HepG2 (cell line): ENCODE data around the gene TPX2. TPM values are rescaled to one million over a fixed set of nuclear protein-coding genes. Genes with fewer than 3 reads are reported as not detected.
A peak's percentile ranks its signal among the peaks of the same experiment; 100 is the strongest.

Experiments
- MIER2 ChIP-seq: IDR thresholded peaks from 2 replicates; pipeline ENCODE4 v1.6.1; 2016; ENCODE audit warnings: missing biosample characterization, missing genetic modification reagents
- SIN3B ChIP-seq: fragments of 150-350 bp; IDR thresholded peaks from 2 replicates; pipeline ENCODE4 v1.6.1; 2014; ENCODE audit warnings: low read length
- YEATS4 ChIP-seq: sonication (generic); formaldehyde crosslinking; IDR thresholded peaks from 2 replicates; pipeline ENCODE4 v1.4.0; 2020; ENCODE audit warnings: missing genetic modification reagents, borderline replicate concordance
- ZNF256 ChIP-seq: sonication (generic); formaldehyde crosslinking; conservative IDR thresholded peaks from 2 replicates; pipeline ENCODE4 v1.4.0; 2020; ENCODE audit warnings: missing genetic modification reagents
- ZNF678 ChIP-seq: sonication (generic); formaldehyde crosslinking; IDR thresholded peaks from 2 replicates; pipeline ENCODE4 v1.4.0; 2020; ENCODE audit warnings: mild to moderate bottlenecking, missing genetic modification reagents
- polyA plus RNA-seq, 8 experiments: library from polyadenylated mRNA; depleted of rRNA in 3 of 8; stranded (reverse) in 7 of 8; unstranded in 1 of 8; fragments of >200 nt; fragmentation: Illumina TruSeq in 4 of 8; extraction: Trizol in 4 of 8; gene quantifications; 2 replicates each; pipeline versions ENCODE4 v1.2.1 to v1.2.3, GENCODE V29; 2011 to 2016; ENCODE audit warnings: low read depth in 4 of 8, missing spikeins in 1 of 8, mixed read lengths in 1 of 8; ENCODE audit not compliant: insufficient read depth in 1 of 8
- total RNA-seq, 5 experiments: library from RNA; depleted of rRNA; stranded (reverse); fragments of >200 nt; fragmentation: Illumina TruSeq; extraction: Trizol; gene quantifications; 2 replicates each; pipeline ENCODE4 v1.2.3, GENCODE V29; 2016; ENCODE audit warnings: low read depth in 1 of 5
- TF ChIP-seq, protein P1 (sequence below): IDR thresholded peaks from 2 replicates; pipeline ENCODE4 v1.6.1; 2012; ENCODE audit warnings: inconsistent platforms
- TF ChIP-seq, protein P2 (sequence below): sonication (generic); formaldehyde crosslinking; IDR thresholded peaks from 2 replicates; pipeline ENCODE4 v1.4.0; 2020; ENCODE audit warnings: mild to moderate bottlenecking, missing genetic modification reagents

Gene TPX2
- total and polyA plus RNA-seq, 2 of the 13 experiments (the other 11 are each of a cell fraction or from before 2014, with no cell fraction given) = 34.3 to 124 TPM

DNA sequence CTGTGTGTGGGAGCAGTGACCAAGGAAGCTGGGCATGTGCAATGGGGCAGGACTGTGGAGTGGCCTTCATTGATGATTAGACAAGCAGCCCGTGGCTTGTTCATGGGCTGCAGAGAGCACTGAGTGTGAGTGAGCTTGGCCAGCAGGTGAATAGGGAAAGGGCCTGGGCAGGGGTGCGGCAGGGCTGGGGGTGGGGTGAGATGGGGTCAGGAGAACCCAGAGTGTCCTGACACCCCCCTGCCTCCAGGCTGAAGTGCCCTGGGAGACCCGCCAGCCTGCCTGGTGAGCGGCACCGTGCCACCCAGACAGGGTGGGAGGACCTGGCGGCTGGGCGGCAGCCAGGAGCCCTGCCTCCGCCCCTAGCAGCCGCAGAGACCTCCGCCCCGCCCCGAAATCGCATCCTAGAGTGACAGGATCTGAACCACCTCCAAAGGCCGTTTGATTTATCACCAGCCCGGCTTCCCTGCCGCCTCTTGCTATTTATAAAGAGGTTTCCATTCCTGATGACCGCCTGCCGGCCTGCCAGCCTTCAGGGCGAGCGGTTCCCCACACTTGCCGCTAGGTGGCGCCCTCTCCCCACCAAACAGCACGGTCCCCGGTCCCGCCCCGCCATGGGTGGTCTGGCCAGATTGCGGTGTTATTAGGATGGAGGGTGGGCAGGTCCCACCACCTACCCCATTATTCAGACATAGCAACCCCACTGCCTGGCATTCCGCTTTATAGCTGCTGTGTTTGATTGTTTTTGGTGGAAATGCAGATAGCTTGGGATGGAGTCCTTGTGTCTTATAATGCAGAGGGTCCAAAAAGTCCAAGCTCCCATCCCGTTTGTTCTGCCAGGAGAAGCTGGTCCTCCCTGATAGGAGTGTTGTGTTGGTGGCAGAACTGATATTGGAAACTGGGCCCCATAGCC, 83.6 kb downstream of the TPX2 start (continued):
- no peak for TF ChIP-seq YEATS4 (CRISPR knock-in tag)
- TF ChIP-seq MIER2 (CRISPR knock-in tag) = peak; percentile 26; the same call in 1 of the 2 replicates
- TF ChIP-seq ZNF256 (CRISPR knock-in tag) = no peak
- TF ChIP-seq, protein P1, sequence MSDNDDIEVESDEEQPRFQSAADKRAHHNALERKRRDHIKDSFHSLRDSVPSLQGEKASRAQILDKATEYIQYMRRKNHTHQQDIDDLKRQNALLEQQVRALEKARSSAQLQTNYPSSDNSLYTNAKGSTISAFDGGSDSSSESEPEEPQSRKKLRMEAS = 0 out of 2 replicates have a peak, but pooled peaks have one; percentile 3
- TF ChIP-seq ZNF678 (CRISPR knock-in tag) = no peak
- TF ChIP-seq SIN3B = no peak
- TF ChIP-seq, protein P2, sequence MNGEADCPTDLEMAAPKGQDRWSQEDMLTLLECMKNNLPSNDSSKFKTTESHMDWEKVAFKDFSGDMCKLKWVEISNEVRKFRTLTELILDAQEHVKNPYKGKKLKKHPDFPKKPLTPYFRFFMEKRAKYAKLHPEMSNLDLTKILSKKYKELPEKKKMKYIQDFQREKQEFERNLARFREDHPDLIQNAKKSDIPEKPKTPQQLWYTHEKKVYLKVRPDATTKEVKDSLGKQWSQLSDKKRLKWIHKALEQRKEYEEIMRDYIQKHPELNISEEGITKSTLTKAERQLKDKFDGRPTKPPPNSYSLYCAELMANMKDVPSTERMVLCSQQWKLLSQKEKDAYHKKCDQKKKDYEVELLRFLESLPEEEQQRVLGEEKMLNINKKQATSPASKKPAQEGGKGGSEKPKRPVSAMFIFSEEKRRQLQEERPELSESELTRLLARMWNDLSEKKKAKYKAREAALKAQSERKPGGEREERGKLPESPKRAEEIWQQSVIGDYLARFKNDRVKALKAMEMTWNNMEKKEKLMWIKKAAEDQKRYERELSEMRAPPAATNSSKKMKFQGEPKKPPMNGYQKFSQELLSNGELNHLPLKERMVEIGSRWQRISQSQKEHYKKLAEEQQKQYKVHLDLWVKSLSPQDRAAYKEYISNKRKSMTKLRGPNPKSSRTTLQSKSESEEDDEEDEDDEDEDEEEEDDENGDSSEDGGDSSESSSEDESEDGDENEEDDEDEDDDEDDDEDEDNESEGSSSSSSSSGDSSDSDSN (CRISPR knock-in tag) = 0 out of 2 replicates have a peak, but pooled peaks have one; percentile 30
- TF ChIP-seq, all 625 proteins: peak for 96
